Adrenal gland (tissue), 5 donors: ENCODE measurements around the gene TNS1.

ENCODE experiments used
- CTCF ChIP-seq, 6 experiments: fragments of 450-650 bp in 4 of 6; fragments of 200-600 bp in 2 of 6; sonication (generic) in 1 of 6; IDR thresholded peaks; 1 replicate in 5 of 6; 2 replicates in 1 of 6; pipeline versions ENCODE4 v1.5.1 to v1.8.0; 2016 to 2021; ENCODE audit warnings: antibody characterized with exemption in 6 of 6, mild to moderate bottlenecking in 2 of 6, moderate library complexity in 1 of 6
- POLR2A ChIP-seq, 2 donors: fragments of 450-650 bp; IDR thresholded peaks; one replicate each; pipeline ENCODE4 v1.6.1; 2017; ENCODE audit warnings: antibody characterized with exemption in 2 of 2, mild to moderate bottlenecking in 2 of 2, moderate library complexity in 1 of 2
- donor health status: DM: no; HTN: no; CAD: no.

GRCh38 chr2:217761645-217762277 lies 241.0 kb downstream of the TNS1 start:
- TF ChIP-seq POLR2A (IDR thresholded peaks at IDR 0.05) (no peak), CTCF (IDR thresholded peaks at IDR 0.05) (no peak)
